AG20443 (cell line): ENCODE measurements around the gene COL1A1.
A peak's percentile ranks its signal among the peaks of the same experiment; 100 is the strongest.

Experiments
- DNase-seq: peaks from one replicate; pipeline ENCODE4 v3.0.0; 2012; ENCODE audit warnings: low spot score, mixed read lengths

Gene COL1A1

DNA sequence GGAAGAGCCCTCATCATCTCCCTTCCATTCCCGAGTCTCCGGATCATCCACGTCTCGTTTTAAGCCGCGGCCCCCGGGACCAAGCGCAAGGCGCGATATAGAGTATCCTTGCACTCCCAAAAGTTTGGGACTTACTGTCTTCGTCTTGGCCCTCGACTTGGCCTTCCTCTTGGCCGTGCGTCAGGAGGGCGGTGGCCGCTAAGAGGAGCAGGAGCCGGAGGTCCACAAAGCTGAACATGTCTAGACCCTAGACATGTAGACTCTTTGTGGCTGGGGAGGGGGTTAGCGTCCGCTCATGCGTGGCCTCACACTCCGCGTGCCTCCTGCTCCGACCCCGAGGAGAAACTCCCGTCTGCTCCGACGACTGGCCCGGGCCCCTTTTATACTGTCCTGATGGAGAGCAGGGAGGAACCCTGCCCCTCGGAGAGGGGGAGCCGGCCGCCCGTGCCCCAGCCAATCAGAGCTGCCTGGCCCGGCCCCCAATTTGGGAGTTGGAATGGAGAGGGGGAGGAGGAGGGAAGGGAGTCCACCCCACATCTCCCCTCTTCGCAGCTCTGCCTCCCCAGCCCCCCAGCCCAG lies at the start of gene COL1A1:
TSS of gene COL1A1 (minus strand) at position 356 of the 579 bp plus-strand sequence. CDS start at position 238, 118 bp downstream.
- peak; percentile 92 for DNase-seq

DNA sequence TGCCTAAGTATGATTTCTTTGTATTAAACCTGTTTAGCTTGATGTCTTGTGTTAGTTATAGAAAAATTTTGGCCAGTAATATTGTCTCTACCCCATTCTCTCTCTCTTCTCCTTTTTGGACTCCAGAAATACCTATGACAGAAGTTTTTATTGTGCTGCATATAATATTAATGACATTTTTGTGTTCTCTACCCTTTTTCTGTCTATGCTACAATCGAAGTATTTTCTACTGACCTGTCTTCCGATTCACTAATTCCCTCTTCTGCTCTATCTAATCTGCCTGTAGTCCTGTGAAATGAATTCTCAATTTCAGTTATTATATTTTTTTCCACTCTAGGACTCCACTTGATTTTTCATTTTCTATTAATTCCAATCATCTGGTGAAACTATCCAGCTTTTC lies 46.8 kb upstream of the COL1A1 start:
- no peak for DNase-seq

DNA sequence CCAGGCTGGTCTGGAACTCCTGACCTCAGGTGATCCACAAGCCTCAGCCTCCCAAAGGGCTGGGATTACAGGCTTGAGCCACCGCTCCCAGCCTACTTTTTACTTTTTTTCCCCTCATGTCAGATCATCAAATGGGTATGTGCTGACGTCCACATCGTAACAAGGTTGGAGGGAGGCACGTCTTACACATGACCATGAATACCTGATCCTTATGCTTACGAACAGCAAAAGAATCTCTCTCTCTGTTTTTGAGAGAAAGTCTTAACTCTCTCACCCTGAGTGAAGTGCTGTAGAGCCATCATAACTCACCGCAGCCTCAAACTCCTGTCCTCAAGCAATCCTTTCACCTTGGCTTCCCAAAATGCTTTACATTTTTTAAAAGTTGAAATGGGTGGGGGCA lies 43.3 kb upstream of the COL1A1 start:
- no peak for DNase-seq

DNA sequence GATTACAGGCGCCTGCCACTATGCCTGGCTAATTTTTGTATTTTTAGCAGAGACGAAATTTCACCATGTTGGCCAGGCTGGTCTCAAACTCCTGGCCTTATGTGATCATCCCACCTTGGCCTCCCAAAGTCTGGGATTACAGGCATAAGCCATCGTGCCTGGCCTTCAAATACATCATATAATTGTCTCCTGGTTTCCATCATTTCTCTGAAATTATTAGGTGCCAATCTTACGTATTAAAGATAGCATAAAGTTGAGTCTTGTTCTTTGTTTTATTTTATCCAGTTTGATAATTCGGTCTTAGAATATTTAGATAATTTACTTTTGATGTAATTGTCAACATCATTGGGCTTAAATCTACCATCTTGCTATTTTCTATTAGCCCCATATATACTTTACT lies 40.0 kb upstream of the COL1A1 start:
- no peak for DNase-seq

DNA sequence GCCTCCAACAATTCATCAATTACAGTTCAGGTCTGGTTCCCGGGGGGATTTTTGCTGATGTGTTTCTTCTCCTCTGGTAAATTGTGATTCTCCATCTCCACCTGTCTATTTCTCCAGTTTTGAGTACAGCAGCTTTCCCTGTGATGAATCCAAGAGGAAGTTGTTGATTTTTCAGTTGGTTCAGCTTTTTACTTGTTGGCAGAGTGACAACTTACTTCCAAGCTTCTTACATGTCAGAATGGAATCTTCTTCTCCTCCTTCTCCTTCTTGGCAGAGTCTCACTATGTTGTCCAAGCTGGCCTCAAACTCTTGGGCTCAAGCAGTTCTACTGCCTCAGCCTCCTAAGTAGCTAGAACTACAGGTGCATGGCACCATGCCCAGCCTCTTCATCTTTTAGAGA lies 39.4 kb upstream of the COL1A1 start:
- no peak for DNase-seq

DNA sequence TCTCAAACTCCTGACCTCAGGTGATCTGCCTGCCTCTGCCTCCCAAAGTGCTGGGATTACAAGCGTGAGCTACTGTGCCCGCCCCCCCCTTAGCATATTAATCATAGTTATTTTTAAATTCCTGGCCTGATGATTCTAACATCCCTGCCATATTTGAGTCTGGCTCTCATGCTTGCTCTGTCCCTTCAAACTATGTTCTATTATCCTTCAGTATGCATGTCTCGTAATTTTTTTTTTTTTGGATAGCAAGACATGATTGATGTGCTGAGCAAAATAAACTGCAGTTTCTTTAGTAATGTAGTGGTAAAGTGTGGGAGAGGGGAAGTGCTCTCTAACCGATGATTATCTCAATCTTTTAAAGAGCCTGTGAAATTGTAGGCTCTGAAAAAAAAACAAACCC lies 38.5 kb upstream of the COL1A1 start:
- DNase-seq, result no peak

DNA sequence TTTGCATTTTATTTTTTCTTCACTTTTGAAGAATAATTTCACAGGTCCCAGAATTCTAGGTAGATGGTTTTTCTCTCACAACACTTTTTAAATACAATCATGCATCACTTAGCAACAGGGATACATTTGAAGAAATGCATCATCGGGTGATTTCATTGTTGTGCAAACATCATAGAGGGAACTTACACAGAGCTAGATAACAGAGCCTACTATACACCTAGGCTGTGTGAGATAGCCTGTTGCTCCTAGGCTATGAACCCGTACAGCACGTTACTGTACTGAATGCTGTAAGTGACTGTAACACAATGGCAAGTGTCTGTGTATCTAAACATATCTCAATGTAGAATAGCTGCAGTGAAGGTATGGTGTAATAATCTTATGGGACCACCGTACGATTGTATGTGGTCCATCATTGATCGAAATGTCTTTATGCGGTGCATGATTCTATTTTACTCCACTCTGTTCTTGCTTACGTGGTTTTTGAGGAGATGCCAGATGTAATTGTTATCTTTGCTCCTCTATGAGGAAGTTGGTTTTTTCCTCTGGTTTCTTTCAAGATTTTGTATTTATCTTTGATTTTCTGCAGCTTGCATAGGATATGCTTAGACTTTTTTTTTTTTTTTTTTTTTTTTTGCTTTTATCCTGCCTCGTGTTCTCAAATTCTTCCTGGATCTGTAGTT lies 37.3 kb upstream of the COL1A1 start:
- DNase-seq, result no peak

DNA sequence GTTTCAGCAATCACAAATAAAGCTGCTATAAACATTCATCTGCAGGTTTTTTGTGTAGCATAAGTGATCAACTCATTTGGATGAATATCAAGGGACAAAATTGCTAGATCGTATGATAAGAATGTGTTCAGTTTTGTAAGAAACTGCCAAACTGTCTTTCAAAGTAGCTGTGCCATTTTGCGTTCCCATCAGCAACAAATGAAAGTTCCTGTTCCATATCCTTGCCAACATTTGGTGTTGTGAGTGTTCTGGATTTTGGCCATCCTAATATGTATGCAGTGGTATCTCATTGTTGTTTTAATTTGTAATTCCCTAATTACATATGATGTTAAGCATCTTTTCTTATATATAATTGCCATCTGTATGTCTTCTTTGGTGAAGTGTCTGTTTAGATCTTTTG lies 36.5 kb upstream of the COL1A1 start:
- DNase-seq, result no peak

DNA sequence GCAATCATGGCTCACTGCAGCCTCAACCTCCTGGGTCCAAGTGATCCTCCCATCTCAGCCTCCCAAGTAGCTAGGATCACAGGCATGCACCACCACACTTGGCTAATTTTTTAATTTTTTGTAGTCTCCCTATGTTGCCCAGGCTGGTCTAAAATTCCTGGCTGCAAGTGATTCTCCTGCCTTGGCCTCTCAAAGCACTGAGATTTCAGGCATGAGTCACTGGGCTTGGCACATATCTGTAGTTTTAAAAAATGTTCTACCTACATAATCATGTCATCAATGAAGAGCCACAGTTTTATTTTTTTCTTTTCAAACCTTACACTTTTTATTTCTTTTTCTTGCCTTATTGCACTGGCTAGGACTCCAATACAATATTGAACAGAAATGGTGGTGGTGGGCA lies 33.1 kb upstream of the COL1A1 start:
- DNase-seq, result no peak

DNA sequence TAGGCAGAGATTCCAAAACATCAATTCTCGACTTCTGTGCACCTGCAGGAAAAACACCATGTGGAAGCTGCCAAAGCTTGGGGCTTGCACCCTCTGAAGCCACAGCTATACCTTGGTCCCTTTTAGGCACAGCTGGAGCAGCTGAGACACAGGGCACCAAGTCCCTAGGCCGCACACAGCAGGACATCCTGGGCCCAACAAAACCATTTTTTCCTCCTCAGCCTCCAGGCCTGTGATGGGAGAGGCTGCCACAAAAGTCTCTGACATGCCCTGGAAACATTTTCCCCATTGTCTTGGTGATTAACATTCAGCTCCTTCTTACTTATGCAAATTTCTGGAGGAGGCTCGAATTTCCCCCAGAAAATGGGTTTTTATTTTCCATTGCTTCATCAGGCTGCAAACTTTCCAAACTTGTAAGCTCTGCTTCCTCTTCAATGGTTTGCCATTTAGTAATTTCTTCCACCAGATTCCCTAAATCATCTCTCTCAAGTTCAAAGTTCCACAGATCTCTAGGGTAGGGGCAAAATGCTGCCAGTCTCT lies 24.3 kb upstream of the COL1A1 start:
- DNase-seq, result no peak

DNA sequence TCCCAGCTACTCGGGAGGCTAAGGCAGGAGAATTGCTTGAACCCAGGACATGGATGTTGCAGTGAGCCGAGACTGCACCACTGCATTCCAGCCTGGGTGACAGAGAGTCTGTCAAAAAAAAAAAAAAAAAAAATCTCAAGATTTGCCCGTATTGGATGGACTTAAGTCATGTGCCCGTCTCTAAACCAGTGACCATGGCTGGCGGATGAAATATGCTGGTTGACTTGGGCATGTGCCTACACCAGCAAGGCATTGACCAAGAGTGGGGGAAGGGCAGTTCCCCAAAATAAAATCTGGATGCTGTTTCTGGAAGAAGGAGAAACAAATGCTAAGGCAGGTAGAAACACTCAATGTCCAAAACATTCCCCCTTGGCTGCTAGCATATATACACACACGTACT lies 21.5 kb upstream of the COL1A1 start:
- DNase-seq, result no peak

DNA sequence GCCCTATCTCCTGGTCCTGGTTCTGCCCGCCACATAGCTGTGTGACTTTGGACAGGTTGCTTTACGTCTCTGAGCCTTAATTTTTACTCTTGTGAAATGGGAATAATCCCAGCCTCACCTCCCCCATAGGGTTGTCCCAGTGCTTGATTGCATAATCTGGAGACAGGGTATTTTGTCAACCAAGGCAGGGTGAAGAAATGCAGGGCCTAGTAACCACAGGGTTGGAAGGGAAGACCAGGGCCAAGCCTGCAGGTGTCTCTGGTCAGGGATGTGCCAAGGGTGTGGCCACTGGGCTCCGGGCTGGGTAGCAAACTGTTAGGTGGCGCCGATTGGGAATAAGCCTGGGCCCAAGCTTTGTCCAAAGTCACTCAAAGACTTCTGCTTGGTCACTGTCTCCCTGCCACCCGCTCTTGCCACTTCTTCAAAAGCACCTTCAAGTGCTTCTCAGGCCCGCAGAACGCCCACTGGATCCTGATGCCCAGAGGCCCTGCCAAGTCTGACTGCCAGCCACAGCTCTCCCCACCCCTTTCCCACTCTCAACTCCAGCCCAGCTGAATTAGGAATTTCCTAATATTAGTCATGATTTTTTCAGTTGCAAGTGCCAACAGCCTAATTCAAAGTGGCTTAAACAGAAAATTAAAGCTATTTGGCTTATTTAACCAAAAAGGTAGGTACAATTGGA lies 20.6 kb upstream of the COL1A1 start:
- DNase-seq, result peak; percentile 83

DNA sequence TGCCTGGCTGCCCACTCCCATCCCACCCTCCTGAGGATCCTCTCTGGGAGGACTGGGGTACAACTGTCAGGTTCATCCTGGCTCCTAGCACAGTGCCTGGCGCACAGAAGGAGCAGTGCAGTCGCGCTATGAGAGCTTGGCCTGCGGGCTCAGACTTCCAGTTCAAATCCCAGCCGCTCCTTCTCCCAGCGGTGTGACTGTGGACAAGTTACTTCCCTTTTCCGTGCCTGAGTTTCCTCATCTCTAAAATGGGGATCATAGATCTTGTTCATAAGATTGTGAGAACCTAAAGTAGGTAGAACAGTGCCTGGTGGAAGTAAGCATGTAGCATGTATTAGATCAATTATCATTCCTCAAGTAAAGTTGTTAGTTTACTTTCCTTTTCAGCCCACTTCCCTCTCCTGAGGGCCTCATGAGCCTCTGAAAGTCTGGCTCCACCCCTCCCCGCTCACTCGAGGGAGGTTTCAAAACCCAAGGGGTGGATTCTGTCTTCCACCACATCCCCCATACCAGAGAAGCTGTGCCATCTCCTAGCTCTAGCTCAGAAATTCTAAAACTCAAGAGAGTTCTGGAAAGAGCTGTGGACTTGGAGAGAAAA lies 19.9 kb upstream of the COL1A1 start:
- DNase-seq, result peak; percentile 58

DNA sequence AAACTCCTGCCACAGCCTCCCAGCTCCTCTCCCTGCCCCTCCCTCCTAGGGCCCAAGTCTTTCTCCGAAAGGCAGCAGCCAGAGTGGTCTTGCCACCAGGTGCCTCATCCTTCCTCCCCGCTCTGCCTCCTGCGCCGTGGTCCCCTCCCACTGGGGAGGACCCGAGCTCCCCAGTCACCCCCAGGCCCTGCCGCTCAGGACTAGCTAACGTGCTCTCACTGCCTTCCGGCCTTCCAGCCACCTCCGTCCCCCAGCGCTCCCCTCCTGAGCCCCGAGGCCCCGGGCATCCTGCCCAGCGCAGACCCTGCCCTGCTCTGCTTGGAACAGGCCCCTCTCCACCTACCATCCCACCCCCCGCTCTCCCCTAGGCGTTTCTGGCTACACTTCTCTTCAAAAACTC lies 19.4 kb upstream of the COL1A1 start:
- no peak for DNase-seq

DNA sequence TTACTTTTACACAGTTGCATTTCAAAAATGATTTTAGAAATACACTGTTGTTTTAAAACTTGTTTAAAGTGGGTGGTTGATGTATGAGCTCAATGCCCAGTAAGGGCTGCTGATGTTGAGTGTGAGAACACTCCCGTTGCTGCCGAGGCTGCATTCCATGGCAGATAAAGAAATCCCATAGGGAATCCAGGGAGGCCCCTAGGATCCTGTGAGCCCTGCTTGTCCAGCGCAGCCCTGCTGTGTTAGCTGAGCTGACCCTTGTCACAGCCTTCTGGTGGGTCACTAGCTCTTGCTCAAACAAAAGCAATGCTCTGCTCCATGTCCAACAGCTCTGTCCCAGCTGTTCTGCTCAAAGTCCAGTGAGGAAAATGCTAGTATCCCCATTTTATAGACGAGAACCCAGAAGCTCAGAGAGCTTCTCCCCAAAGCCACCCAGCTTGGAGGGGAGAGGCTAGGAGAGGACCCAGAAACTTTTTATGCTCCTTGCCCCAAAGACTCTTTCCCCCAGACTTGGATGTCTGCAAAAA lies 18.6 kb upstream of the COL1A1 start:
- DNase-seq, result peak; percentile 69

DNA sequence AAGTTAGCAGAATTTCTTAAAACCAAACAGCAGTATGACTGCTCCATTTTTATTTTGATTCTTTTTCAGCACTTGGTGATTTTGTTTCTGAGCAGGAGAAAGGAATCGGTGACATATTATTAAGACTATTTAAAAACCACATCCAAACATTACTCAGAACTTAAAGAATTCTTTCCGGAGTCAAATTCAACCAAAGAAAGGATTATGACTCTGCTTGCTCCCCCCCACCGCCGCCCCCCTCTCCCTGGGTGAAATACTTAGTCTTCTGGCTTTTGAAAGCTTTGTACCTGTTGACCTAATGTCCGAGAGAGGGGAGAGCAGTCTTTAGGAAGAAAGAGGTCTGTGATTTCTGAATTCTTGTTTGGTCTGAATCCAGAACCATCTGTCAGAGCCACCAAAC lies 17.9 kb upstream of the COL1A1 start:
- DNase-seq, result peak; percentile 74

DNA sequence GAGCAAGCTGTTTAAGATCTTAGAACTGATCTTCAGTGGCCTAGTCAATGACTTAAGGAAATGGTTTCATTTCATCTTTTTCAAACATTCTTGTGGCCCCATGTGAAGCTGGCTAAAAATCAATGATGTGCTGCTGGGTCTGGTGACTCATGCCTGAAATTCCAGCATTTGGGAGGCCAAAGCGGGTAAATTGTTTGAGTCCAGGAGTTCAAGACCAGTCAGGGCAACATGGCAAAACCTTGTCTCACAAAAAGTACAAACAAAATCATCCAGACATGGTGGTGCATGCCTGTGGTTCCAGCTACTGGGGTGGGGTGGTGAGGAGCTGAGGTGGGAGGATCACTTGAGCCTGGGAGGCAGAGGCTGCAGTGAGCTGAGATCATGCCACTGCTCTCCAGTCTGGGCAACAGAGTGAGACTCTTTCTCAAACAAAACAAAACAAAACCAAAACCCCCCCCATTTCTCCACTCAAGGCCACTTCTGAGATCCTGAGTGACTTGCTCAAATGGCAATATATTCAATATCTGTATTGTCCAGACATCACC lies 17.4 kb upstream of the COL1A1 start:
- DNase-seq, result peak; percentile 45

DNA sequence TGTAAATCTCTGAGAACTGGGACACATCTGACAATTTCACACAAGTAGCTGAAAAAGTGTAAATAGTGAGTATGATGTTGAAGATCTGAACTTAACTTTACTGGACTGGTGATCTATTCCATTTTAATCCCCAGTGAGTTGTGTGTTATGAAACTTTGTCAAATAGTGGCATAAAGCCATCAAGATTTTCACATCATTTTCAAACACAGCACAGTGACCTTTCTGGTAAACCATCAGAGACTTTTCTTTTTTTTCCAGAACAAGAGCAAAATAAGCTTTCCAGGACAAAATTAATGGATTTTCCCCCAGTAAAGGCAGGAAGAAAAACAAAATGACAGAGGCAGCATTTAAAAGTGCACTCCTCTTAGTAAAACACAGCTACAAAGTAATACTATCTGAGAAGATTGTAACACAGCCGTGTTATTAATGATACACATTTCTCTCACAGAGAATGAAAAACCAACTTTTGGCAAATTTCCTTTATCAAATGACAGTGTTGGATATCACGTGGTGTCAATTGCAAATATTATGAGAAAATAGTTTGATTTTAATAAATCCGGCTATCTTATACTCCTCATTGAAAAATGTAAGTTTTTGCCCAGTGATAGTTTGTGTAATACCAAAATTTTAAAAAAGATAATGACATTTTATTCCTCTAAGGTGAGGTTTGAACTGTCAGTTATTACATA lies 16.8 kb upstream of the COL1A1 start:
- DNase-seq, result no peak

DNA sequence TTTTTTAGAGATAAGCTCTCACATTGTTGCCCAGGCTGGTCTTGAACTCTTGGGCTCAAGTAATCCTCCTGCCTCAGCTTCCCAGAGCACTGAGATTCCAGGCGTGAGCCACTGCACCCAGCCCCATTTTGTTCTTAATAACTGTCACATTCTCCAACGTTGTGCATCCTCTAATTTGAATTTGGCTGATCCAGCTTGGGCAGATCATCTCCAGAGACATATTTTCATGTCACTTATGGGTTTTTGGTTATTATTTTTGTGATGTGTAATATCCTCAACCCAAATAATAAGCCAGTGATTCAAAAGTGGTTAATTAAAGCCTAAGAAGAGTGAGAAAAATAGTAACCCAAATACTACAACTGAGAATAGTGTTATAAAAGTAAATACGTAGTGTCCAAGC lies 16.2 kb upstream of the COL1A1 start:
- no peak for DNase-seq

DNA sequence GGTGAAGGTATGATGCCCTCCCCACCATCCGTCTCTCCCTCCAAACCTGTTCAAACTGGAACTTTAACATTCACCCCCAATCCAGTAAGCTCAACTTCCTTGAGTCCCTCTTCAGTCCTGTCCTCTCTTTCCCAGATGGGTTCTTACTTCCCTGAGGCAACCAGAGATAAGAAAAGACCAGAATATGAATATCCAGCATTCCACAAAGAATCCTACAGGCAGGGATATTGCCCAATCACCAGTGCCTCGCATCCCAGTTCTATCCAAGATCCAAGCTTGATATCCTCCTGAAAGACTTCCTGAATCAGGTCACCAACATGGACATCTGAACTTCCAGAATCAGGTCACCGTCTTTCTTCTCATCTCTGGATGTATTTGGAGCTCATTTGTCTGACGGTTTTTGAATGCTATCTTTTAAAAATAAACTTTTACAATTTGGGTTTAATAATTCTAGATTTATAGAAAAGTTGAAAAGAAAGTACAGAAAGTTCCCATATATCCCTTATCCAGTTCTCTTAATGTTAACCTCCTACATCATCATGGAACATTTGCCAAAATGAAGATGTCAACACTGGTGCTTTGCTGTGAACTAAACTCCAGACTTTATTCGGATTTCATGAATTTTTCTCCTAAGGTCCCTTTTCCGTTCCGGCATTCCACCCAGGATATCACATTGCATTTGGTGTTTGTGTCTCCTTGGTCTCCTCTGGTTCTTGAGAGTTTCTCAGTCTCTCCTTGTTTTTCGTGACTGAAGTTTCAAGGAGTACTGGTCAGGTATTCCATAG lies 13.7 kb upstream of the COL1A1 start:
- no peak for DNase-seq
